RWPE1 (cell line): ENCODE measurements around the gene ARMC5.
A peak's percentile ranks its signal among the peaks of the same experiment; 100 is the strongest.
"Not testable (repeated sequence)": the region's sequence is repeated elsewhere in the genome, so short reads cannot be mapped to it uniquely, and the experiment has no call there.

Source experiments
- CTCF ChIA-PET: fragments of 350-600 bp; sonication (Branson Sonifier 250); formaldehyde crosslinking; extraction: SDS; loops from one replicate; lab custom pipeline; 2021; lab: Yijun Ruan, JAX
- POLR2A ChIA-PET: fragments of 400-600 bp; formaldehyde crosslinking; extraction: SDS; loops from one replicate; lab custom pipeline; 2020; ENCODE audit warnings: antibody characterized with exemption; ENCODE audit not compliant: low non-redundant PET; lab: Yijun Ruan, JAX
- DNase-seq: peaks from one replicate; pipeline ENCODE4 v3.0.0; 2012; ENCODE audit warnings: low spot score
- H3K27ac ChIP-seq: fragments of 450-650 bp; 2 replicates; pipeline ENCODE4 v1.5.1; 2017
- TF ChIP-seq, protein P1 (sequence below): fragments of 450-650 bp; conservative IDR thresholded peaks from 2 replicates; pipeline ENCODE4 v1.5.1; 2017; ENCODE audit warnings: low read depth, mild to moderate bottlenecking

ARMC5 gene

DNA sequence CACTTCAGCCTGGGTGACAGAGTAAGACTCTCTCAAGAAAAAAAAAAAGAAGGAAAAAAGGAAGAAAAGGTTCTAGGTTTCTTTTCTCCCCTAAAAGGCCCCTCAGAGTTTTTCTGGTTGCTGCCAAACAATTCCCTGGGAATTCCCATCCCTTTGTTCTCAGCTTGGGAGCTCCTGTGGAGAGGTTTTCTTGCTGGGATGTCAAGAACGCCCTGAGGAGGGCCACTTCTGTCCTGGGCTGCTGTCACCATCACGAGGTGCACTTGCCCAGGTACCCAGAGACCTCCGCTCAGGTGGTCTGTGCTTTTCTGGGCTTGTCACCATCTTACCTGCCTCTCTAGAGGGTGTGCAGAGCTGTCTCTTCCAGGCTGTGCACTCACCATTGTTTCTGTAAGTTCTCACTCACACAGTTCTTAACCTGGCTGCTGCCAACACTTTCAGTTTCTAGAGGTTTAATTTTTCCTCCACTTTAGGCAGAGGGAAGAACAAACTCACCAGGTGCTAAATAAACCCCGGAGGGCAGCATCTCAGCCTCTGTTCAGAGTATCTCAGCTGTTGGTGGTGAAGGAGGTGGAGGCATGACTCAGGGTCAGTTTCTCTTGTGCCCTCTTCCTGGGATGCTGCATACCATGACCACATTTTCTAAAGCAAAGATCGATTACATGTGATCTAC lies 28.8 kb upstream of the ARMC5 start:
- ChIA-PET POLR2A (interaction anchor here (0.6 kb wide), 1 partner anchor 48 kb away, joined by 3 read pairs; no protein-coding TSS in a partner anchor), CTCF (interaction anchor here (0.7 to 0.8 kb wide), 3 partner anchors 97 to 446 kb away, joined by 3 to 8 read pairs (median 4); partner anchors contain the start of gene HSD3B7)
- no peak for DNase-seq
- TF ChIP-seq, protein P1, sequence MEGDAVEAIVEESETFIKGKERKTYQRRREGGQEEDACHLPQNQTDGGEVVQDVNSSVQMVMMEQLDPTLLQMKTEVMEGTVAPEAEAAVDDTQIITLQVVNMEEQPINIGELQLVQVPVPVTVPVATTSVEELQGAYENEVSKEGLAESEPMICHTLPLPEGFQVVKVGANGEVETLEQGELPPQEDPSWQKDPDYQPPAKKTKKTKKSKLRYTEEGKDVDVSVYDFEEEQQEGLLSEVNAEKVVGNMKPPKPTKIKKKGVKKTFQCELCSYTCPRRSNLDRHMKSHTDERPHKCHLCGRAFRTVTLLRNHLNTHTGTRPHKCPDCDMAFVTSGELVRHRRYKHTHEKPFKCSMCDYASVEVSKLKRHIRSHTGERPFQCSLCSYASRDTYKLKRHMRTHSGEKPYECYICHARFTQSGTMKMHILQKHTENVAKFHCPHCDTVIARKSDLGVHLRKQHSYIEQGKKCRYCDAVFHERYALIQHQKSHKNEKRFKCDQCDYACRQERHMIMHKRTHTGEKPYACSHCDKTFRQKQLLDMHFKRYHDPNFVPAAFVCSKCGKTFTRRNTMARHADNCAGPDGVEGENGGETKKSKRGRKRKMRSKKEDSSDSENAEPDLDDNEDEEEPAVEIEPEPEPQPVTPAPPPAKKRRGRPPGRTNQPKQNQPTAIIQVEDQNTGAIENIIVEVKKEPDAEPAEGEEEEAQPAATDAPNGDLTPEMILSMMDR: no peak
- no peak overlapping the region for H3K27ac ChIP-seq

DNA sequence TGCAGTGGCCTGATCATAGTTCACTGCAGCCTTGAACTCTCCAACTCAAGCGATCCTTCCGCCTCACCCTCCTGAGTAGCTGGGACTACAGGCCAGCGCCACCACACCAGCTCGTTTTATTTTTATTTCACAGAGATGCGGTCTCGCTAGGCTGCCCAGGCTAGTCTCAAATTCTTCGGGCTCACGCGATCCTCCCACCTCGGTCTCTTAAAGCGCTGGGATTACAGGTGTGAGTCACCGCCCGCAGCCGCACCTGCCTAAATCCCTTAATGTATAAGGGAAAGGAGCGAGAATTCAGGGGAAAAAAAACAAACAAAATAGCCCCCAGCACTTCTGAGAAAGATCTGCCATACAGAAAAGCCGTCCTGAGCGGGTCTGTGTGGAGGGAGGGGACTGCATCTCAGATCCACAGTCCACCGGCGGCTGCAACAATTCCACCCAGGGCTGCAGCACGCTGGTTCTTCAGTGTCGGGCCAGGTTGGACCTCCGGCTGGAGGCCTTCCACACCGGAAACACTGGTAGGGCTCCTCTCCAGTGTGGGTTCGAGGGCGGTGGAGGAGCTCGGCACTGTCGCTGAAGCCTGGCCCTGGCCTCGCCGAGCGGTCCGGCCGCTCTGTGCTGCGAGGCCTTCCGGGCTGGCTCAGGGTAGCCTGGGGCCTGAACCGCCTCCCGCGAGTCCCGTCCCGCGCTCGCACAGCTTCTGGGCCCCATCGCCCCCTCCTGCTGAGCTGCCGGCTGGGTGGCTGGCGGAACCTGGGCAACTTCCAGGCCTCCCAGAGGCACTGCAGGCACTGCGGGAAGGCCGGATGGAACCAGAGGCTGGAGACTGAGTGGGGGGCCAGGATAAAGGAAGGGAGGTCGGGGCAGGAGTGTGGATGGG lies 23.7 kb upstream of the ARMC5 start:
- CTCF ChIA-PET: interaction anchor here (0.5 kb wide), 1 partner anchor 55 kb away, joined by 6 read pairs; no protein-coding TSS in a partner anchor
- TF ChIP-seq, protein P1: no peak
- DNase-seq: peak; percentile 18

DNA sequence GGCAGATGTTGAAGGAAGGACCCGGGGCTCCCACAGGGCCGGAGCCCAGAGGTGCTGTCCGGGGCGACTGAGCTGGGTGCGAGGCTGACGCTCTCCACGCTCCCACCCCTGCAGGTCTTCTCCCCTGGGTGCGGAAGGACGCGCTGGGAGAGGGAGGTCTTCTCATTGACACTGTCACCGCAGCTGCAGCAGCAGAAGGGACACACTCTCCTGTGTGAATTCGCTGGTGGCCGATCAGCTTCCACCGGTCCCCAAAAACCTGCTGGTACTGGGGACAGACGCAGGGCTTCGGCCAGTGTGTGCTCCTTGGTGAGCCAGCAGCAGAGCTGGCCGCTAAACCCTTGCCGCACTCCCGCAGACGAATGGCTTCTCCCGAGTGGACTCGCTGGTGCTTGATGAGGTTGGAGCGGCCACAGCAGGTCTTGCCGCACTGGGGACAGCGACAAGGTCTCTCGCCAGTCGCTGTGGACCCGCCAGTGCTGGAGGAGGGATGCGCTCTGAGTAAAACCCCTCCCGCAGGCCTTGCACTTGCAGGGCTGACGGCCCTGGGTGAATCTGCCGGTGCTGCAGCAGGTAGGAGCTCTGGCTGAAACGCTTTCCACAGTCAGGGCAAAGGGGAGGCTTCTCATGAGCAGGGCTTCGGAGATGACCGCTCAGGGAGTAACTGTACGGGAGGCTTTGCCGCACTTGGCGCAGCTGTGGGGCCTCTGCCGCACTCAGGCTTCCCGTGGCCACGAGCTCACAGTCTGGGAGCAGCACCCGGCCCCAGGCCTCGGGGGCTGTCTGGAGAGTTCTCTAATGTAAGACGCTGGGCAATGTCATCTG lies 22.9 kb upstream of the ARMC5 start:
- ChIA-PET CTCF (interaction anchor here (0.7 kb wide), 1 partner anchor 173 kb away, joined by 5 read pairs; no protein-coding TSS in a partner anchor), POLR2A (interaction anchor here (1.5 kb wide), 1 partner anchor 23 kb away, joined by 3 read pairs; the partner anchor contains the start of gene ARMC5)

More for the DNA sequence above, 23.7 kb upstream of the ARMC5 start:
- POLR2A ChIA-PET: interaction anchor here (1.5 kb wide), 1 partner anchor 24 kb away, joined by 3 read pairs; the partner anchor contains the start of gene ARMC5
- no peak overlapping the region for H3K27ac ChIP-seq

DNA sequence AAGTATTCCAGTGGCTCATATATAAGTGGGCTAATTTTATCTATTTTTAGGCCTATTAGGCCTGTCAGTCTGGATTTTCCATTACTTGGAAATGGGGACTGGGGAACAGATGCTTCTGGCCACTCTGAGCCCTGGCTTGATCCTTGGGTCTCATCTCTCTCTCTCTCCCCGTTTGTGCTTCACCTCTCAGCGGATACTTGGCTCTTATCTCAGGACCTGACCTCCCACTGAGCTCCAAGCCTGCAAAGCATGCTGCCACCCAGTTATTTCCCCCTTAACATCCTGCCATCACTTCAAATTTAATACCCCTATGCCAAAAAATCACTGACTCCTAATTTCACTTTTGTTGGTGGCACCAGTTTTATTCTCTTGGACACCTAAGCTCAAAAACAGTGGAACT lies 20.9 kb upstream of the ARMC5 start:
- ChIA-PET POLR2A (no interaction called here), CTCF (interaction anchor here (0.7 kb wide), 1 partner anchor 13 kb away, joined by 4 read pairs; no protein-coding TSS in a partner anchor)
- no peak for DNase-seq
- TF ChIP-seq, protein P1: no peak
- no peak overlapping the region for H3K27ac ChIP-seq

More for the DNA sequence above, 22.9 kb upstream of the ARMC5 start:
- TF ChIP-seq, protein P1: no peak
- DNase-seq: no peak
- H3K27ac ChIP-seq: no peak overlapping the region

DNA sequence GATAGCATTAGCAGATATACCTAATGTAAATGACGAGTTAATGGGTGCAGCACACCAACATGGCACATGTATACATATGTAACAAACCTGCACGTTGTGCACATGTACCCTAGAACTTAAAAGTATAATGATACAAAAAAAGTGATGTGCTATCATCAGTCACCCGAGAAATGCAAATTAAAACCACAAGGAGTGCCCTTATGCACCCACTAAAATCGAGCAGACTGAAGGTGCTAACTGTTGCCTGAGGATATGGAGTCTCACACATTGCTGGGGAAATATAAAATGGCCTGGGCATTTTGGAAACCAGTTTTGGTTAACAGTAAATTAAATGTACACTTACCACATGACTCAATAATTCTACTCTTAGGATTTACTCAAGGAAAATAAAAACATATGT lies 20.3 kb upstream of the ARMC5 start:
- H3K27ac ChIP-seq, DNase-seq, POLR2A ChIA-PET: not testable (repeated sequence)
- CTCF ChIA-PET: interaction anchor here (0.7 kb wide), 1 partner anchor 12 kb away, joined by 4 read pairs; no protein-coding TSS in a partner anchor

DNA sequence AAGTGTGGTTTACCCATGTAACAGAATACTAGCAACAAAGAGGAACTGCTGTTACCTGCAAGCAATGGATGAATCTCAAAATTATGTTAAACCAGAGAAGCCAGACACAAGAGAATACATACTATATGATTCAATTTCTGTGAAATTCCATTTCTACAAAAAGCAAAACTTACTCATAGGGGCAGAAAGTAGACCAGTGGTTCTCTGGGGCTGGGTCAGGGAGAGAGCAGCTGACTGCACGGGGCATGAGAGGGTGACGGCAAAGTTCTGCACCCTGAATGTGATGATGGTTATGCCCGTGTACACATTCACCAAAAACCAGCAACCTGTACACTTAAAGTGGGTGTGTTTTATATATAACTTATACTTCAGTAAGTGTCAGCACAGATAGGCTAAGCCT lies 19.8 kb upstream of the ARMC5 start:
- DNase-seq: no peak
- no peak overlapping the region for H3K27ac ChIP-seq
- TF ChIP-seq, protein P1: no peak
- POLR2A ChIA-PET: no interaction called here
- CTCF ChIA-PET: no interaction called here
